Colonic mucosa (tissue), 4 donors: ENCODE data around the gene NTMT1. TPM values are rescaled to one million over a fixed set of nuclear protein-coding genes. Genes with fewer than 3 reads are reported as not detected.

Experiments
- DNase-seq: peaks from one replicate; pipeline ENCODE4 v3.0.0-alpha.2; 2020
- H3K27ac ChIP-seq: fragments of 200-600 bp; one replicate; pipeline ENCODE4 v1.8.0; 2021
- H3K27me3 ChIP-seq: fragments of 200-600 bp; one replicate; pipeline ENCODE4 v1.8.0; 2021
- H3K36me3 ChIP-seq: fragments of 200-600 bp; one replicate; pipeline ENCODE4 v1.8.0; 2021
- H3K4me1 ChIP-seq: fragments of 200-600 bp; one replicate; pipeline ENCODE4 v1.8.0; 2021; ENCODE audit warnings: mild to moderate bottlenecking
- H3K4me3 ChIP-seq: fragments of 200-600 bp; one replicate; pipeline ENCODE4 v1.8.0; 2021
- H3K9ac ChIP-seq, 2 donors: one replicate each; pipeline ENCODE4 v1.7.0; 2013; ENCODE audit warnings: control low read depth in 2 of 2, low read depth in 2 of 2, low read length in 2 of 2
- H3K9me3 ChIP-seq: fragments of 200-600 bp; one replicate; pipeline ENCODE4 v1.8.0; 2021
- intact Hi-C: fragments of 100-400 bp; cut with DNase I; formaldehyde crosslinking; loops from one replicate; pipeline ENCODE4 v1.14.1; 2022
- total RNA-seq, 2 donors: library from RNA; stranded (reverse); fragmentation: NEBNext Ultra II Directional in 1 of 2; extraction: Animal tissue kit (Norgen Biotek cat#: 25700) in 1 of 2; gene quantifications; one replicate each; pipeline ENCODE4 v1.2.1, GENCODE V29; 2021
- TF ChIP-seq, protein P1 (sequence below): fragments of 200-600 bp; IDR thresholded peaks from one replicate; pipeline ENCODE4 v1.8.0; 2022; ENCODE audit warnings: antibody characterized with exemption, mild to moderate bottlenecking
- donor health status: healthy.
- donor health status: DM: no; HTN: no; CAD: no.
- donor health status: DM: no; HTN: no; CAD: no.

The NTMT1 gene
- total RNA-seq, 2 donors from 2014 or later = 25.3 to 50.2 TPM

DNA sequence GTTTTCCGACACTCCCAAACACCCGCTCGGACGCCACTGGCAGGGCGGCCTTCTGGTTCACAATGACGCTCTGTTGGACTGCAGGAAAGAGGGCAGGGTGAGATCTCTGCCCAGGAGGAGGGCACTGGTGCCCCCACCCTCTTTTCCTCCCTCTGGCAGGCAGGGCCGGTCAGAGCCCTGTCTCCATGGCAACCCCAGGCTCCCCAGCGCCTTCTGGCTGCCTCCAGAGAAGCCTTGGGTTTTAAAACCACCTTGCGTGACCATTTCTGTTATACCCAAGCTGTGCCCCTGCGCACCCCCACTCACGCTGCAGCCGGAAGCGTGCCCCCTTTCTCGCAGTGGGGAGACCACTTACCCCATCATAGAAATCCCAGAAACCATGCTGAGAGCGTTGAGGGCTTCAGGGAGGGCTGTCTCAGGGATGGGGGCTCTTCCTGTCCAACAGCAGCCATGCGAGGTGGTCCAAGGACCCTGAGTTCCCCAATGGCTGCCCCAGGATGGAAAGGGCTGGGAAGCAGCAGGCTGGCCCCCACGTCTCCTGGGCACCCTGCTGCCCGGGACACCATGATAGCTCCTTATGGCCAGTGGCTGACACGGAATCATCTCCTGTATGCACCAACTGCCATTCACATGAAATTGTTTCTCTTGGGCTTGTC lies 12.3 kb upstream of the NTMT1 start:
- Histone ChIP-seq H3K9ac (no peak overlapping the region), H3K4me1 (peaks cover 8% of the 10 kb centered on the region), H3K27me3 (no peaks in the 10 kb centered on the region), H3K9me3 (no peaks in the 10 kb centered on the region), H3K4me3 (no peak overlapping the region), H3K27ac (no peak overlapping the region), H3K36me3 (no peaks in the 10 kb centered on the region)
- TF ChIP-seq, protein P1, sequence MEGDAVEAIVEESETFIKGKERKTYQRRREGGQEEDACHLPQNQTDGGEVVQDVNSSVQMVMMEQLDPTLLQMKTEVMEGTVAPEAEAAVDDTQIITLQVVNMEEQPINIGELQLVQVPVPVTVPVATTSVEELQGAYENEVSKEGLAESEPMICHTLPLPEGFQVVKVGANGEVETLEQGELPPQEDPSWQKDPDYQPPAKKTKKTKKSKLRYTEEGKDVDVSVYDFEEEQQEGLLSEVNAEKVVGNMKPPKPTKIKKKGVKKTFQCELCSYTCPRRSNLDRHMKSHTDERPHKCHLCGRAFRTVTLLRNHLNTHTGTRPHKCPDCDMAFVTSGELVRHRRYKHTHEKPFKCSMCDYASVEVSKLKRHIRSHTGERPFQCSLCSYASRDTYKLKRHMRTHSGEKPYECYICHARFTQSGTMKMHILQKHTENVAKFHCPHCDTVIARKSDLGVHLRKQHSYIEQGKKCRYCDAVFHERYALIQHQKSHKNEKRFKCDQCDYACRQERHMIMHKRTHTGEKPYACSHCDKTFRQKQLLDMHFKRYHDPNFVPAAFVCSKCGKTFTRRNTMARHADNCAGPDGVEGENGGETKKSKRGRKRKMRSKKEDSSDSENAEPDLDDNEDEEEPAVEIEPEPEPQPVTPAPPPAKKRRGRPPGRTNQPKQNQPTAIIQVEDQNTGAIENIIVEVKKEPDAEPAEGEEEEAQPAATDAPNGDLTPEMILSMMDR = no peak
- intact Hi-C loops = no loop called here
- no peak for DNase-seq

DNA sequence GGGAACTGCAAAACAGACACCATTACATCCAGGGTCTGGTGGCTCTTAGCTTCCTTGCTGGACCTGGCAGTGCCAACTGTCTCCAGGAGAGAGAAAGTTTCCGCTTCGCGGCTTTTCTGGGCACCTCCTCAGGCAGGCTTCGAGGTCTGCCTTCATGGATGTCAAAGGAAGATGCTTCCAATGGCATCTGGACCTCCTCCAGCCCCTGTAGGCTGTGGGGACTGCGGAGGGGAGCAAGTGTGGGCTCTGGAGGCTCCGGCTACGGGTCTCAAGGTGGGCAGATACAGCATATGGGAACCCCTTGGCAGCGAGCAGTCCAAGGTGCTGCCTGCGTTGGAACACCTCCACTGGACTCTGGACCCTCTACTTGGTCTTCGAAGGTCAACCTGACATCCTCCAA lies 11.0 kb upstream of the NTMT1 start:
- TF ChIP-seq, protein P1 = no peak
- no peak overlapping the region for H3K4me3 ChIP-seq
- H3K36me3 ChIP-seq = no peaks in the 10 kb centered on the region
- no peaks in the 10 kb centered on the region for H3K4me1 ChIP-seq
- H3K27me3 ChIP-seq = no peaks in the 10 kb centered on the region
- H3K9me3 ChIP-seq = no peaks in the 10 kb centered on the region
- DNase-seq = no peak
- no peak overlapping the region for H3K9ac ChIP-seq
- intact Hi-C loops = no loop called here
- no peak overlapping the region for H3K27ac ChIP-seq

DNA sequence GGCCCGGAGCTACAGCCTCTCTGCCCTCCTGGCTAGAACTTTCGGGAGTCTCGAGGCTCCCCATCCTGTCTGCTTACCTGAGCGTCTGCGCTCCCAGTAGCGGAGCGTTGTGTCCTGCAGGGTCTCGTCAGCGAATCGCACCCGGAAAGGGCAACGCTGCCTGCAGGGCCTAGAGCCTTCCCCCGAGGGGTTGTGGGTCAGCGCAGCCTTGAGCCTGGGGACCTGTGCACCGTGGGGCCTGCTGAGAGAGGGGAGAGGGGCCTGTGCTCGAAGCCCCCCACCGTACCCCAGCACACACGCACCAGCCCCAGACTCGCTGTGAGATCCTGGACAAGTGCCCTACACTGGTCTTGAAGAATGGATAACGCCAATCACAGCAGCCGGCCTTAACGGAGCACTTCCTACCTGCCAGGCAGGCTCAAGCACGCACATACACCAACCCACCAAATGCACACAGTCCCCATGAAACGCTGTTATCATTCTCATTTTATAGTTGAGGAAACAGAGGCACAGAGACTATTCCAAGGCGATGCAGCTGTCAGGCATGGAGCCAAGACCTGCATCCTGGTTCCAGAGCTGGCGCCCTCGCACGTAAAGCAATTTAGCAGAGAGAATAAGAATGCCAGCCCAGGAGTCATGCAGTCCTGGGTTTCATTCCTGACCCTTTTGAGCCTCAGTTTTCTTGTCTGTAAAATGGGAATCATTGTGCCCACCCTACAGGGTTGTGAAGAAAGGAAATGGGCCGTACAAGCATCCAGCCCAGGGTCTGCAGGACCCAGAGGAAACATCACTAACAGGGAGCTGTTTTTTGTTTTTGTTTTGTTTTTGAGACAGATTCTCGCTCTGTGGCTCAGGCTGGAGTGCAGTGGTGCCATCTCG lies 10.3 kb upstream of the NTMT1 start:
- no peak overlapping the region for H3K27ac ChIP-seq
- H3K4me3 ChIP-seq = no peak overlapping the region
- no peaks in the 10 kb centered on the region for H3K4me1 ChIP-seq
- H3K9me3 ChIP-seq = no peaks in the 10 kb centered on the region
- H3K9ac ChIP-seq = no peak overlapping the region
- TF ChIP-seq, protein P1 = no peak
- intact Hi-C loops = no loop called here
- DNase-seq = no peak
- H3K27me3 ChIP-seq = no peaks in the 10 kb centered on the region
- no peaks in the 10 kb centered on the region for H3K36me3 ChIP-seq

DNA sequence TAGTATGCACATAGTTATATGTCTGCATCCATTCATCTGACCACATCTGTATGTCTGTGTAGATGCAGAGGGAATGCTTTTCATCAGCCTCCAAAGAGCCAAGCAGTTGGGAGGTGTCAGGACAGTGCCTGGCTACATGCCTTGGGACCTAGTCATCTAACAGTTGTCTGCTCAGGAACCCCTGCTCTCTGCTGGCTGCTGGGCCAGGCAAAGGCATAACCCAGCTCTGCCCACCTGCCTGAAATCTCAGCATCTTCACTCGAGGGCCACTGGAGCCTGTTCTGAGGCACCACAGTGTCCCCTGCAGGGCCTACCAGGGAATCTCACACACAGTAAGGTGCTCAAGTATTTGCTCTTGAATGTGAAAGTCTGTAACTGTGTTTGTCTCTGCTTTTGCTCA lies 8.8 kb upstream of the NTMT1 start:
- TF ChIP-seq, protein P1 = peak; percentile 18
- no peaks in the 10 kb centered on the region for H3K36me3 ChIP-seq
- H3K27ac ChIP-seq = no peak overlapping the region
- no peaks in the 10 kb centered on the region for H3K4me1 ChIP-seq
- H3K4me3 ChIP-seq = no peak overlapping the region
- H3K27me3 ChIP-seq = no peaks in the 10 kb centered on the region
- intact Hi-C loops = no loop called here
- DNase-seq = no peak
- no peaks in the 10 kb centered on the region for H3K9me3 ChIP-seq
- no peak overlapping the region for H3K9ac ChIP-seq

DNA sequence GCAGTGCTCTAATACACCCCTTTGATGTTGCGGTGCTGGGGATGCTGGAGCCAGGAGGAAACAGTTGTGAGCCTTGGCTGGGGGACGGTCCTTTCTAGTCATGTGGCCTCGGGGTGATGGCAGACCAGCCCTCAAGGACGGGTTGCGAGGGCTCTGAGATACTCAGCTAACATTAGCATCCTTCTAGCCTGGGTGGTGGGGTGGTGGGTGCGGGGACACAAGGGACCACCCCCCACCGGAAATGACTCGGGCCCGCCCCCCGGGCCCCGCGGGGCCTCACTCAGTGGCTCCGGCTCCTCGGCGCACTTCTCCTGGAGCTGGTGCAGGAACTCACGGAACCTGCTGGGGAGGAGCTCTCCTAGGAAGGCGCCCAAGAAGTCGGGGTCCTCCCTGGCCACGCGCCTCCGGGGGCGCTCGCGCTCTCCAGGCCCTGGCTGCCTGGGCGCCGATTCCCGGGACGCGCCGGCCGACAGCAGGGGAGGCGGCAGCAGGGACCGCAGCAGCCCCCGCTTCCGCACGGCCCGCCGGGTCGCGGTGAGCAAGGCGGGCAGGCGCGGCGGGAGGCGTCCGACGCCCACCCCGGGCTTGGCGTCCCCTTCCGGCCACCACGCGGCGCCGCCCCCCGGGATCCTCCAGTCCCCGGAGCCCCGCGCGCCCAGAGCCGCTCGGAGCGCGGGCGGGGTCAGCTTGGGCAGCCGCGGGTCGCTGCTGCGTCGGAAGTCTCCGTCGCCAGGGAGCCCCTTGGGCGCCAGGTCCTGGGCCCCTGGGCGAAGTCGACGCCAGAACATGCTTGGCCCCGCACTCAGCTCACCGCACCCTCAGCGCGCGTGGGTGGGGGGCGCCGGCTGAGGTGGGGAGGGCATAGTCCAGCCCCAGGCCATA lies 5.9 kb upstream of the NTMT1 start:
- H3K27ac ChIP-seq = no peak overlapping the region
- peak overlapping the region; percentile 29 for H3K4me3 ChIP-seq
- peak overlapping the region; percentile 34 to 68 for H3K9ac ChIP-seq
- H3K27me3 ChIP-seq = no peaks in the 10 kb centered on the region
- no peak for DNase-seq
- intact Hi-C loops = no loop called here
- H3K9me3 ChIP-seq = no peaks in the 10 kb centered on the region
- no peaks in the 10 kb centered on the region for H3K36me3 ChIP-seq
- TF ChIP-seq, protein P1 = no peak
- no peaks in the 10 kb centered on the region for H3K4me1 ChIP-seq
